HUES6 (cell line): Measurements from ENCODE around the gene CYP2A13.
"Not testable (repeated sequence)": the region's sequence is repeated elsewhere in the genome, so short reads cannot be mapped to it uniquely, and the experiment has no call there.

Experiments
- H3K27ac ChIP-seq: 2 replicates; pipeline ENCODE4 v1.7.0; 2013; ENCODE audit warnings: low read depth, mild to moderate bottlenecking, low read length, inconsistent platforms
- H3K27me3 ChIP-seq: 2 replicates; pipeline ENCODE4 v1.6.1; 2013; ENCODE audit warnings: low read length; ENCODE audit not compliant: control insufficient read depth, insufficient read depth
- H3K36me3 ChIP-seq: 2 replicates; pipeline ENCODE4 v1.6.1; 2013; ENCODE audit warnings: low read length; ENCODE audit not compliant: control insufficient read depth, insufficient read depth
- H3K4me1 ChIP-seq: 2 replicates; pipeline ENCODE4 v1.6.1; 2013; ENCODE audit warnings: low read length; ENCODE audit not compliant: control insufficient read depth, insufficient read depth
- H3K4me3 ChIP-seq: 2 replicates; pipeline ENCODE4 v1.5.1; 2013; ENCODE audit warnings: low read depth, low read length
- H3K9ac ChIP-seq: one replicate; pipeline ENCODE4 v1.6.1; 2013; ENCODE audit warnings: mild to moderate bottlenecking, low read length
- H3K9me3 ChIP-seq: 2 replicates; pipeline ENCODE4 v1.6.1; 2013; ENCODE audit warnings: low read depth, low read length; ENCODE audit not compliant: control insufficient read depth, insufficient read depth

CYP2A13 gene, protein sequence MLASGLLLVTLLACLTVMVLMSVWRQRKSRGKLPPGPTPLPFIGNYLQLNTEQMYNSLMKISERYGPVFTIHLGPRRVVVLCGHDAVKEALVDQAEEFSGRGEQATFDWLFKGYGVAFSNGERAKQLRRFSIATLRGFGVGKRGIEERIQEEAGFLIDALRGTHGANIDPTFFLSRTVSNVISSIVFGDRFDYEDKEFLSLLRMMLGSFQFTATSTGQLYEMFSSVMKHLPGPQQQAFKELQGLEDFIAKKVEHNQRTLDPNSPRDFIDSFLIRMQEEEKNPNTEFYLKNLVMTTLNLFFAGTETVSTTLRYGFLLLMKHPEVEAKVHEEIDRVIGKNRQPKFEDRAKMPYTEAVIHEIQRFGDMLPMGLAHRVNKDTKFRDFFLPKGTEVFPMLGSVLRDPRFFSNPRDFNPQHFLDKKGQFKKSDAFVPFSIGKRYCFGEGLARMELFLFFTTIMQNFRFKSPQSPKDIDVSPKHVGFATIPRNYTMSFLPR

DNA sequence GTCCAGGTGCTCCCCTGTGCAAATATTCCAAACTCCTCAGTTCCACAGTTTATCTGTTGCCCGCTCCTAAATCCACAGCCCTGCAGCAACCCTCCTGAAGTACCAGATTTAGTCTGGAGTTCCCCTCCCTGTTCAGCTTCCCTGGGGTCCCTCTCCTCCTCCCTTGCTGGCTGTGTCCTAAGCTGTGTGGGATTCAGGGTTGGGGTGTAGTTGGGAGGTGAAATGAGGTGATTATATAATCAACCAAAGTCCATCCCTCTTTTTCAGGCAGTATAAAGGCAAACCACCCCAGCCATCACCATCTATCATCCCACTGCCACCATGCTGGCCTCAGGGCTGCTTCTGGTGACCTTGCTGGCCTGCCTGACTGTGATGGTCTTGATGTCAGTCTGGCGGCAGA, at the start of gene CYP2A13:
Gene CYP2A13 (plus strand): TSS at position 301 of the 400 bp plus-strand sequence. CDS start 21 bp downstream, at position 322.
- H3K9ac ChIP-seq, result no peak within 1 kb of the TSS
- H3K9me3 ChIP-seq, result no peaks in the 10 kb centered on the region
- 0 out of 2 replicates have a peak, but pooled peaks cover 4% of the 10 kb centered on the region for H3K4me1 ChIP-seq
- H3K4me3 ChIP-seq, result 0 out of 2 replicates have a peak within 1 kb of the TSS, but pooled peaks have one; percentile 61
- peaks cover 72% of the 10 kb centered on the region for H3K27me3 ChIP-seq
- H3K36me3 ChIP-seq, result no peaks in the 10 kb centered on the region
- no peak within 1 kb of the TSS for H3K27ac ChIP-seq

DNA sequence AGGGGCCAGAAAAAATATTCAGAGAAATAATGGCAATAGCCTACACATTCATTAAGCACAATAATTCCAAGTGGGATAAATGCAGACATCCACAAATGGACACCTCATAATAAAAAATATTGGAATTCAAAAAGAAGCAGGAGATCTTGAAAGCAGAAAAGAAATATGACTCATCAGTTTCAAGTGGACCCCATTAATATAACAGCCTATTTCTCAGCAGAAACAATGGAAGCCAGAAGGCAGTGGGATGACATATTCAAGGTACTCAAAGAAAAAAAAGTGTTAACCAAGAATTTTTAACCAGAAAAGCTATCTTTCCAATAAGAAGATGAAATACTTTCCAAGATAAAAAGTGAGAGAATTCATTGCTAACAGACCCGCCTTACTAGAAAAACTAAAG, 48.4 kb upstream of the CYP2A13 start:
- Histone ChIP-seq H3K27ac (no peak overlapping the region), H3K36me3 (no peaks in the 10 kb centered on the region), H3K4me3 (no peak overlapping the region), H3K9me3 (0 out of 2 replicates have a peak, but pooled peaks cover 3% of the 10 kb centered on the region), H3K4me1 (no peaks in the 10 kb centered on the region), H3K9ac (no peak overlapping the region), H3K27me3 (no peaks in the 10 kb centered on the region)

DNA sequence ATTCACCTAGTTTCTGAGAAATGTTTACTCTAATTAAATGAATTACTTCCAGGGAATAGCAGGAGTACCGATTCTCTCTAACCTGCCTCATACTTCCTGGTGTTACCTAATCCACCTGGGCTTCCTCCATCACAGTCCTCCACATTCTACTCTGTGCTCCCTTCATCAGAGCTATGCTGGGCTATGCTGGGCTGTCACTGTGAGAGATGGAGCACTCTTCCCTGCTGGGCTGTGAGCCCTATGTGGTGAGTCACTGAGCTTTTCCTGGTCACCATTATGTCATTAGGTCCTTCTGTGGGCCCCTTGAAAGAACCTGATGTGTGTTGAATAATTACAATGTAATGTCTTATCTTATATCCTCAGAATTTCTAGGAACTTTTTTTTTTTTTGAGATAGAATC, 43.2 kb upstream of the CYP2A13 start:
- H3K4me1 ChIP-seq, H3K27me3 ChIP-seq, H3K4me3 ChIP-seq, H3K9ac ChIP-seq, H3K9me3 ChIP-seq, H3K36me3 ChIP-seq, H3K27ac ChIP-seq: not testable (repeated sequence)

DNA sequence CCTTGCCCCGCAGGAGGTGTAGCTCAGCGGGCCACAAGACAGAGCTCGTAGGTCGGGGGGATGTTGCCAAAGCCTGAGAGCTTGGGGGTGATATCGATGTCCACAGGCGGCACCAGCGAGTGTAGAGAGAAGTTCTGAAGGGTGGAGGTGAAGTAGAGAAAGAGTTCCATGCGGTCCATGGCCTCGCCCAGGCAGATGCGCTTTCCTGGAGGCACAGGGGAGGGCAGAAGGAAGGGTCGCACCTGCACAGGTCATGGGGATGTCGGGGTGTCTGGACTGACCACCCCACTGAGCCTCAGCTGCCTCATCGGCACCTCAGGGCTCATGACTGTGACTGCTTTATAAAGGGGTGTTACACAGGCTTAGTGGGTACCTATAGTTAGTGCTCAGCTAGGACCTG, 37.8 kb upstream of the CYP2A13 start:
- Histone ChIP-seq H3K36me3 (no peaks in the 10 kb centered on the region), H3K9ac (no peak overlapping the region), H3K27ac (no peak overlapping the region), H3K4me3 (no peak overlapping the region), H3K27me3 (0 out of 2 replicates have a peak, but pooled peaks cover 10% of the 10 kb centered on the region), H3K4me1 (no peaks in the 10 kb centered on the region), H3K9me3 (no peaks in the 10 kb centered on the region)

DNA sequence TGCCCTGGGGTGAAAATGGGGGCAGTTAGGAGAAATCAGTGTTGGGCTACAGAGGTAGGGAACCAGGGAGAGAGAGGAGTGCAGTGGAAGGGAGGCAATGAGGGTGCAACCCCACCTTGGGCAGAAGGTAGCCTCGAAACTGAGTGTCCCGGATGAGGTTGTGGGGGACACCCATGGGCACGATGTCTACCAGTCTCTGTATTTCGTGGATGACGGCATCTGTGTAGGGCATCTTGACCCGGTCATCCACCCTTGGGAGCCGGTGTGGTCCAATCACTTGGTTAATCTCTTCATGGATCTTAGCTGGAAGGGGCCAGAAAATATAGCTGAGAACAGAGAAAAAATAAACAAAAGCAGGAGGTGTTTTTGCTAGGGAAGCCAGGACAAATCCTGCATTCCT, 36.1 kb upstream of the CYP2A13 start:
- not testable (repeated sequence) for H3K9me3 ChIP-seq, H3K4me3 ChIP-seq, H3K4me1 ChIP-seq, H3K27ac ChIP-seq, H3K9ac ChIP-seq, H3K36me3 ChIP-seq
- peaks cover 13% of the 10 kb centered on the region; the same call in 1 of the 2 replicates for H3K27me3 ChIP-seq

DNA sequence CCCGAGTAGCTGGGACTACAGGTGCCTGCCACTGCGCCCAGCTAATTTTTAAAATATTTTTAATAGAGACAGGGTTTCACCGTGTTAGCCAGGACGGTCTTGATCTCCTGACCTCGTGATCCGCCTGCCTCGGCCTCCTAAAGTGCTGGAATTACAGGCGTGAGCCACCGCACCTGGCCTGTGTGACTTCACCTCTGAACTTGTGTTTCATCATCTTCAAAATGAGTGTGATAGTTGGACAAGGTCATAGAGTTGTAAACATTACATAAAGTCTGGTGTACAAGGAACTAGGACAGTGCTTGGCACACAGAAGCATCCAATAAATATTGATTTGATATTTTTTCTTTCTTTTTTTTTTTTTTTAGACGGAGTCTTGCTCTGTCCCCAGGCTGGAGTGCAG, 34.9 kb upstream of the CYP2A13 start:
- peaks cover 13% of the 10 kb centered on the region; the same call in 1 of the 2 replicates for H3K27me3 ChIP-seq
- not testable (repeated sequence) for H3K4me3 ChIP-seq, H3K27ac ChIP-seq, H3K9ac ChIP-seq, H3K4me1 ChIP-seq, H3K36me3 ChIP-seq, H3K9me3 ChIP-seq

DNA sequence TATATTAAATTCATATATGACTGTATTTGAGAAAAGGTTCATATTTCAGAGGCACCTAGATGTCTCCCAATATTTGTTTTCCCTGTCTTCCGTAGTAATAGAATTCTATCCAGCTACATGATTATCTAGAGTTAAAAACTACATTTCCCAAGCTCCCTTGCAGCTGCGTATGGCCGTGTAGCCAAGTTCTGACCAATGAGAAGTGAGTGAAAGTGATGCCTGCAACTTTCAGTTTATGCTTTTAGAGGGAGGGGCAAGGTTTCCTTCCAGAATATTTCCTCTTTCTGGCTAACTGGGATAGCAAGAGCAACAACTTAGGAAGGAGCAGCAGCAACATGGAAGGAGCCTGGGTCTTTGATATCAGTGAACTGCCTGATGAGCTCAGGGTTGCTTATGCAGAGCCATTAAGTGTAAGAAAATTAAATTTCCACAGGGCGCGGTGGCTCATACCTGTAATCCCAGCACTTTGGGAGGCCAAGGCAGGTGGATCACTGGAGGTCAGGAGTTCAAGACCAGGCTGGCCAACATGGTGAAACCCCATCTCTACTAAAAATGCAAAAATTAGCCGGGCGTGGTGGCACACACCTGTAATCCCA, 23.2 kb upstream of the CYP2A13 start:
- Histone ChIP-seq H3K9ac (no peak overlapping the region), H3K9me3 (no peaks in the 10 kb centered on the region), H3K27me3 (peaks cover 7% of the 10 kb centered on the region; the same call in 1 of the 2 replicates), H3K4me1 (no peaks in the 10 kb centered on the region), H3K27ac (no peak overlapping the region), H3K36me3 (no peaks in the 10 kb centered on the region), H3K4me3 (no peak overlapping the region)

DNA sequence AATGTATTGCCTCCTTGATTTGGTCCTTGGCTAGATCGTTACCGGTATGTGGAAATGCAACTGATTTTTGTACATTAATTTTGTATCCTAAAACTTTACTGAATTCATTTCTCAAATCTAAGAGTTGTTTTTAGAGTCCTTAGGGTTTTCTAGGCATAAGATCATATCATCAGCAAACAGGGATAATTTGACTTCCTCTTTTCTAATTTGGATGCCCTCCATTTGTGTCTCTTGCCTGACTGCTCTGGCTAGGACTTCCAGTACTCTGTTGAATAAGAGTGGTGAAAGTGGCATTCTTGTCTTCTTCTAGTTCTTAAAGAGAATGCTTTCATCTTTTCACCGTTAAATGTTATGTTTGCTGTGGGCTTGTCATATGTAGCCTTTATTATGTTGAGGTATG, 12.0 kb upstream of the CYP2A13 start:
- Histone ChIP-seq H3K4me3 (no peak overlapping the region), H3K27ac (no peak overlapping the region), H3K36me3 (no peaks in the 10 kb centered on the region), H3K27me3 (peaks cover 4% of the 10 kb centered on the region; the same call in 1 of the 2 replicates), H3K9ac (no peak overlapping the region), H3K4me1 (no peaks in the 10 kb centered on the region), H3K9me3 (0 out of 2 replicates have a peak, but pooled peaks cover 3% of the 10 kb centered on the region)

DNA sequence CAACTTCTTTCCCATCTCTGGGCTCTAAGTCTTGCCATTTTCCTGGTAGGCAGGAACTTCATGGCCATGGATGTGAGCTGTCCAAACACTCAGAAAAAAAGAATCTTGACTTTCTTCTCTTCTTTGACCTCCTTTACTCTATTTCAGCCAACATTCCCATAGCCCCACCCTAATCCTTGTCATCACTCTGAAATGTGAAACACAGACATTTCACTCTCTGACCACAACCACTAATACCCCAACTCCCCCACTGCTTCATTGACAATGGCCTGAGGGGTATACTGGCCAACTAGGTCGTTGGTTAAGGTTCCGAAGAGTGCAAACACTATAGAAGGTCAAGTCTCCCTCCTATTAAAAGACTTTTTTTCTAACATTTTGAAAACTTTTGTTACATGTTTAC, 4.7 kb upstream of the CYP2A13 start:
- no peaks in the 10 kb centered on the region for H3K4me1 ChIP-seq
- peaks cover 28% of the 10 kb centered on the region for H3K27me3 ChIP-seq
- H3K36me3 ChIP-seq, result no peaks in the 10 kb centered on the region
- no peak overlapping the region for H3K4me3 ChIP-seq
- no peak overlapping the region for H3K9ac ChIP-seq
- H3K9me3 ChIP-seq, result 0 out of 2 replicates have a peak, but pooled peaks cover 3% of the 10 kb centered on the region
- H3K27ac ChIP-seq, result no peak overlapping the region

DNA sequence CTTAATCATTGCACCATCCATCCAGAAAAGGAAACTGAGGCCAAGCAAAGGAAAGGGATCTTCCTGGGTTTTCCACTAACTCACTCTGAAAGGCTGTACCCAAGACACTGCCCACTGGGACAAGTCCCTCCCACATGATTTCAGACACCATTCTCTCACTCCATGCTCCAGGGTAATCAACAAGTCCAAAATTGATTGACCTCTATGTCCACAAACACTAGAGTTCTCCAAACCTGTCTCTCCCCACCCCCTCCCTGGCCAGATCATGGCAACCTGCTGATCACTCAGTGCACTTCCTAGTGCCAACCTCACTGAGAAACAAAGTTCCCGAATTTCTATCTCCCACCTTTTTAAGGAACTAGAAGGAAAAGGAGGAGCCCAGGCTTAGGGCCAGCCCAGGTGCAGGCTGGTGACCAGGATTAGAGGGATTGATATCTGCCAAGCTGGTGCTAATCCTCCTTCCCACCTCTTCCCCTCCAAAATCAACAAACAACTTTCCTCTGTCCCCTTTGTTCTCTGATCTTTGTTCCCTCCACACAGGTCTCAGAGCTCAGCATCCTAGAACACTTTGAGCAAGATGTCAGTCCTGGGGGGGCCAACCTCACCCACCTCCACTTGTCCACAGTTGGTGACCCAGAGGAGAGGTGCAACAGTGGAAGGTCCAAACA, 2.4 kb upstream of the CYP2A13 start:
- Histone ChIP-seq H3K4me3 (no peak overlapping the region), H3K9me3 (no peaks in the 10 kb centered on the region), H3K36me3 (no peaks in the 10 kb centered on the region), H3K9ac (no peak overlapping the region), H3K27ac (no peak overlapping the region), H3K27me3 (peaks cover 52% of the 10 kb centered on the region), H3K4me1 (0 out of 2 replicates have a peak, but pooled peaks cover 4% of the 10 kb centered on the region)

DNA sequence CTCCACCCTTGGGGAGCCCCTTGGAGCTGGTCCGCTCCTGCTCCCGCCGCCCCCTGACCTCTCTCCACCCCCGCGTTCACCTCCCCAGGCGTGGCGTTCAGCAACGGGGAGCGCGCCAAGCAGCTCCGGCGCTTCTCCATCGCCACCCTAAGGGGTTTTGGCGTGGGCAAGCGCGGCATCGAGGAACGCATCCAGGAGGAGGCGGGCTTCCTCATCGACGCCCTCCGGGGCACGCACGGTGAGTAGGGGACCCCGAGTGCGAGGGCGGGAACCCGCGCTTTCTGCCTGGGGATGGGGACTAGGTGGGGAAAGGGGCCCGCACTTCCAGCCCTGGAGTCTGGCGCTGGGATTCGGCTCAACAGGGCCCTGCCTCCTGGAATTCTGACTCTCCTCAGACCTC, 1.7 kb downstream of the CYP2A13 start:
- Histone ChIP-seq H3K27ac (no peak overlapping the region), H3K9ac (no peak overlapping the region), H3K27me3 (peaks cover 81% of the 10 kb centered on the region), H3K4me3 (peak overlapping the region; percentile 61), H3K4me1 (0 out of 2 replicates have a peak, but pooled peaks cover 4% of the 10 kb centered on the region), H3K36me3 (no peaks in the 10 kb centered on the region), H3K9me3 (no peaks in the 10 kb centered on the region)
